GM21423 (cell line): Measurements from ENCODE around the gene URAD.

ENCODE experiments used
- ATAC-seq: cut with Tn5 transposase; IDR thresholded peaks from one replicate; pipeline ENCODE4 v1.9.1; 2021; ENCODE audit warnings: mild to moderate bottlenecking, moderate library complexity; ENCODE audit not compliant: unreplicated experiment

URAD gene

DNA sequence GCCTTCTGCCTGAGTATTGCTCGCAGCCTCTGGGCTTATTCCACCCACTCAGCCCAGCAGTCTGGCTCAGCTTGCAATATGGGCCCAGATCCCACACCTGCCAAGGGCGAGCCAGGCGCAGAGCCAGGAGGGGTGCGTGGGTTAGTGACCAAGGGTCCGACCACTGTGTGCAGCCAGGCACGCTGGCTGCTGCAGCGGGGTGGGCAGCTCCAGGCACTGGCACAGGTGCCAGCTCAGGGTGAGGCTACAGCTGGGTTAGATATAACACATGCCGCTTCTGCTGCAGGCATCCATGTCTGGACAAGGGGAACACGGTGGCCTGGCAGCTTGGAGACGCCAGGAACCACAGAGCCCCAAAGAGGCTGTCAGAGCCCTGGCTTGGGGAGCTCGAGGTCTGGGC, 12.6 kb upstream of the URAD start:
- no peak for ATAC-seq

DNA sequence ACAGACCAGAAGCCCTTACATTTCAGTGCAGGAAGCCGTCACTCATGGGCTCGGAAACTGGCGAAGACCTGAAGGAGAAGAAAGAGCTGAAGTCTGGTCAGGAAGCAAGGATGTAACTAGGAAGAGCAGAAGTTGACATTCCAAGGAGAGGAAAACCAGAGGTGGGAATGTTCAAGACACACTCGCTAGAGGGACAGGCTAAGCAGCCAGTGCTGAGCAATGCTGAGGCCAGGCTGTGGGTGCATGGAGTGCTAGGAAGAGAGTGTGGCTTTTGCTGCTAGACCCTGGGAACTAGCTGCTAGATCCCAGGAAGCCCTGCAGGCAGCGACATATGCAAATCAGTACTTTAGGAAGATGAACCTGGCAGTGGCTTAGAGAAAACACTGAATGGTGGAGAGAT, 12.1 kb upstream of the URAD start:
- no peak for ATAC-seq

DNA sequence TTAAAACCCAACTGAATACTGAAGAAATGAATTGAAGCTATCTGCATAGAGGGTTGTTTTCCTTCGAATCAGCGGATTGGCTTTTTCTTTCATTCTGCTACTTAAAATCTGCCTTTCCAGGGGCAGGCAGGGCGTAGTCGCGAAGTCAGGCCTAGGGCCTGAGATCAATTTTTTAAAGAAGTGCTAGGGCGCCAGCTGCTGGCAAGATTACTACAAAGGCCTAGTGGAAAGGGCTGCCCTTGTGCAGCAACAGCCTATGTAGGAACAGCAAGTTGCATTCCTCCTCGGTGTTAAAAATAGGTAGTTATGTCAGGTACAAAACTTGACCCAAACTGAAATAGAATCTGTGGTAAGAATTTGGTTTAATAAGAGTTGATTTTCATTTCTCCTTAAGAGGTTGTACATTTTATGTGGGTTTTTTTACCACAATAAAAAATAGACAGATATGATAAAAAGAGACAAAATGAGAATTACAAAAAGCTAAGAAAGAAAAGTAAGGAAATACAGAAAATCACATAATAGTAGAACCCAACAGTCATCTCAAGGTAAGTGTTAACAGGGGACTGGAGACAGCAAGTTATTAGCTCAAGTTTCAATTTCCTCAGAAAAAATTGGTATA, 9.5 kb upstream of the URAD start:
- no peak for ATAC-seq

DNA sequence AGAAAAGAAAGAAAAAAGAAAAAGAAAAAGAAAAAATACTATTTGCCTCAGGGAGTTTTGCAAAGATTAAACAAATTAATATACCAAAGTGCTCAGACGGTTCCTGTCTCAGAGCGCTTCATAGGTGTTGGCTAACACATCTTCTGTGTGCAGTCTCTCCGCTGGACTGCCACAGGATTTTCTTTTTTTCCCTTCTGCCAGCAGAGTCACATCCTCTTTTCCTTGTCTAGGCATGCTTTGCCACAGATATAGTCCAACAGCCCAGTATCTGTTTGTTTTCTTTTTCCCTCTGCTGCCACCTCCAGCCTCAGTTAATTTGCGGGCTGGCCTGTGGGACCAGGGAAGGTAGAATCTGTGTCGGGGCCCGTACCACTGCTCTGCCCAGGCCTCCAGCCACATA, 3.4 kb upstream of the URAD start:
- no peak for ATAC-seq

DNA sequence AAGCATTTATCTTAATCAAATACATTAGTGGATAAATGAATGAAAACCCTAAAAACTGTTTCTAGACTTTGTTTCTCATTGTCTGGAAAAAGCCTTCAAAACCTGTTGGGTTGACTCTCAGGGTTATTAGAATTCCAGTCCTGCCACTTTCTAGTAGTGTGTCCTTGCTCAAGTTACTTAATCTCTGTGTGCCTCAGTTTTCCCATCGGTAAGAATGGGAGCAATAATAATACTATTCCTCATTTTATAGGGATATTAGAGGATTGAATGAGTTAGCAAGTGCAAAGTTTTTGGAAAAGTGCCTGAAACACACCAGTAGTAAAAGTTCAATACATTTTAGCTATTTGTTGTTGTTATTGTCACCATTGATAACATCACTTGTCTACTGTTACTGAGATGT, 2.9 kb downstream of the URAD start:
- ATAC-seq: no peak

DNA sequence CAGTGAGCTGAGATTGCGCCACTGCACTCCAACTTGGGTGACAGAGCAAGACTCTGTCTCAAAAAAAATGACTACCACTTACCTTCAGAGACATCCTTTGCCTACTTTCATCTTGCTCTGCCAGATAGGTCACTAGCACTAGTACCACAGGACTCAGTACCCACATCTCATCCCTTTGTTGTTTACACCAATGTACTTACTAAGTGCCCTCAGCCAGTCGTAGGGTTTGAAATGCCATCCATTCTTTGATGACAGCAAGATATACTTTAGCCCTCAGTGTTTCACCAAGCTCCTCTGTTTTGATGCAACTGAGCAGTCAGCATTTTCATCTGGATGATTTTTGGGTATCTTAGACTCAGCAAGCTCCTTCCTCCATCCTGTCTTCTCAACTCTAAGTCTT, 6.1 kb downstream of the URAD start:
- no peak for ATAC-seq

DNA sequence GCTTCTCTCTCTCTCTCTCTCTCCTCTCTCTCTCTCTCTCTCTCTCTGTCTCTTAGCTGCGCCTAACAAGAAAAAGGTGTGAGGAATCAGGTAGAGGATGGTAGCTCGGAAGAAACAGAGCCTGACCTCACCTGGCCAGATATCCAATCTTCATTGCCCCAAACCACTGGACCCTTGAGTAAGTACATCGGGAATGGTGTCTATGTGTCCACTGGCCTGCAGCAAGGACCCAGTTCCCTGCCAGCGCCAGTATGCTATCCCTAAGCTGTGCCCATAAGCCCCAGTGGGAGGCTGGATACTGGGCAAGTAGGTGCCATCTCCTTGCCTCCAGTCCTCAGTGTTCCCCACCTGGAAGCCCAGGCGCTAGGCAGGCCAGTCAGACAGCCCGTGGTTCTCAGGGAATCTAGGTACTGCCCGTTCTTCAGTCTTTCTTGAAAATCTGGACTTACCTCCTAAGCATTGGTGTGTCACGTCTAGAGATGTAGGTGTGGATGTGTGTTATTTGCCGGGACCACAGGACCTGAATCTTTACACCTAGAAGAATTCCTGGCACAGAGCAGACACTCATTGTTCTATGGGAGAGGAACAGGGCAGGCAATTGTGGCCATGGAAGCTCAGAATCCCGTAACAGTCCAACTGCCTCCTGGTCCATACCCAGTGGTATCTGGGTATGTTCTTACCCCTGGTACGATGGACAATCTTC, 7.3 kb downstream of the URAD start:
- ATAC-seq: no peak

DNA sequence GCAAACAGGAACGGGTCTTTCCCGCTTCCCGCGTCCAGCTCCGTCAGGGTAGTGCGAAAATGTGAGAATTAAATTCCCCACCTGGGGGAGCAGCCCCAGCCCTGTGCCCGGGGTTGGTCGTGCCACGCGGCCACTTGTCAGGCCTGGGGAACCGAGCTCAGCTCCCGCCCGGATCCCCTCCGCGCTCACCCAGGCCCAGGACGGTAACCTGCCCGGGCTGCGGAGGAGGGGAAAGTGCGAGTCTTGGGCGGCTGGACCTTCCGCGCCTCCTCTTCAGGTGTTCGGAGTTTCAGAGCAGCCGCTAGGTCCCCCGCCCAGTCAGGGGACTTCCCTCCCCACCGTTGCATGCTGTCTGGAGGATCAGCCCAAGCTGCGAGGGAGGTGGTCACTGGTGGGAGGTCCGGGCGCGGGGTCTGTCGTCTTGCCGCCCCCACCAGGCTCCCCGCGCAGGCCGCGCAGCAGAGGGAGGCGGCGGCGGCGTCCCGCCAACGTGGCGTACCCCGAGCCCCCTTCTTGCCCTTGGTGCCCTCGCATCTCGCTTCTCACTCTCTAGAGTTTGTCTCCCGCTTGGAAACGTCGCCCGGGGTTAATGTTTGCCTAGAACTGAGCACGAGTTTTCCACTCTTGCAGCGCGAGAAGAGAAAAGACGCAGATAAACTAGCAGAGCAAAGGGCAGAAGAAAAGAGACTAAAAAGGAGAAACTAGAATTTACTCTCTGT, 8.1 kb downstream of the URAD start:
- ATAC-seq: no peak

DNA sequence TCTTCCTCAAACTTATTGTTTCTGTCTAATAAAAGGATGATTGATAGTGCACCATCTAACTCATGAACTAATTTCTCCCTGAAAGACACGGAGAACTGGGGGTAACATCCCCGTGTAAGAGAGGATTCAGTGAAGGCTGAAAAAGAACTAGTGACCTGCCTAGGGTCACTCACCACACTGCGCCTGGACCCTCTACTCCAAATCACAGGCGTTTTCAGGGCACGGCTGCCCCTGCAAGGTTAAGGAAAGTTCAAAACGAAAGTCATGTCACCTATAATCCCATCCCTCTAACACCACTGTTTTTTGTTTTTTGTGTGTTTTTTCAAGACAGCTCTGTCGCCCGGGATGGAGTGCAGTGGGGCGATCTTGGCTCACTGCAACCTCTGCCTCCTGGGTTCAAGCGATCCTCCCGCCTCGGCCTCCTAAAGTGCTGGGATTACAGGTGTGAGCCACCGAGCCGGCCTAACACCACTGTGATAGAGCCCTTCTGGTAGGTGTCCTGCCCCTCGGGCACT, 8.7 kb downstream of the URAD start:
- ATAC-seq: no peak

DNA sequence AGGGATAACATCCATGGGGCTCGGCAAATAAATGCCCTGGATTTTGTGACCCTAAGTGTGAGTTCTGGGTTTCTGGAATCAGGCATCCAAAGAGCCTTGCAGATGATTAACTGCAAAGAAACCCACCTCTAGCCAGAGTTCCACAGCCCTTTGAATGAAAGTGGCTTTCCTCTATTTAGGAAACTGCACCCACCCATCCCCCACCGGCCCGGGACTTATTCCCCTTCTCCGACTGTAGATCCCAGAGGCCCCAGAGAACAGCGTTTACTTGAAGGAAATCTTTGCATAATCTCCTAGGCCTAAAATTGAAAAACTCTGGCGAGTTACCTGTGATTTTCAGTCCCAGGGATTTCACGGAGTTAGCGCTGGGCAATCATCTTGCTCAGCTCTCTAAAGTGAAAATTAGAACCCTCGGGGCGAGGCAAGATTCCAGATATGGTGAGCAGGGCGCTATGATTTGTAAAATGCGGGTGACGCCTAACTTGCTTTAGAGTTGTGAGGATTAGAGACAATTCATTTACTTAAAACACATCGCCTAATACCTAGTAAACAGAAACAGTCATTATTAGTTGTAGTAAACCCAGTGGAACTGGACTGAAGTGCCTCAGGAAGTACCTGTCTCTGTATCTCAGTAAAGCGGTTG, 9.4 kb downstream of the URAD start:
- ATAC-seq: no peak

DNA sequence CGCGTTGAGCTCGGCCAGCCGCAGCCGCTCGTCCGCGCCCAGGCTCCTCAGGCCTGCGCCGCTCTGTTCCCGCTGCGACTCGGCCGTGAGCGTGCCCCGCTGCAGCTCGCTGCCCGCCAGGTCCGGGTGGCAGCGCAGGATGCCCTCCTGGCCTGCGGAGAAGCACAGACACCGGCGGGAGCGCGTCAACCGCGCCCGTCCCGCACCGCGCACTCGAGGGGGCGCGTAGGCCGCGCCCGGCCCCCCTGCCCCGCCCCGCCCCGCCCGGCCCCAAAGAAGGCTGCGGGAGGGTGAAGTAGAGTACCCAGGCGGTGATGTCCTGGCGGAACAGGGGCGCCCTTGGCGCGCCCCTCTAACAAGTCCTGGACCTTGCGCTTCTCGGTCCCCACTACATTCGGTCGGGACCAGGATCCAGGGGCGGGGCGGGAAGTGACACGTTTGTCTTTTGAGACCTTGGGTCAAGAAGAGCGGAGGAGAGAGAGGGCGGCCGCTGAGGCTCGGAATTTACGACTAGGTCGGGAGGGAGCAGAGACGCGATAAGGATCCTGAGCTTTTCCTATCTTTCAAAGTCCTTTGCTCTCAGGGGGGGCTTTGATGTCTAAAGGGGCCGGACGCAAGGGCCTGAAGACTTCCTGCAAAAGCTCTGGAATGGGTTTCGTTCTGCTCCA, 10.1 kb downstream of the URAD start:
- no peak for ATAC-seq

DNA sequence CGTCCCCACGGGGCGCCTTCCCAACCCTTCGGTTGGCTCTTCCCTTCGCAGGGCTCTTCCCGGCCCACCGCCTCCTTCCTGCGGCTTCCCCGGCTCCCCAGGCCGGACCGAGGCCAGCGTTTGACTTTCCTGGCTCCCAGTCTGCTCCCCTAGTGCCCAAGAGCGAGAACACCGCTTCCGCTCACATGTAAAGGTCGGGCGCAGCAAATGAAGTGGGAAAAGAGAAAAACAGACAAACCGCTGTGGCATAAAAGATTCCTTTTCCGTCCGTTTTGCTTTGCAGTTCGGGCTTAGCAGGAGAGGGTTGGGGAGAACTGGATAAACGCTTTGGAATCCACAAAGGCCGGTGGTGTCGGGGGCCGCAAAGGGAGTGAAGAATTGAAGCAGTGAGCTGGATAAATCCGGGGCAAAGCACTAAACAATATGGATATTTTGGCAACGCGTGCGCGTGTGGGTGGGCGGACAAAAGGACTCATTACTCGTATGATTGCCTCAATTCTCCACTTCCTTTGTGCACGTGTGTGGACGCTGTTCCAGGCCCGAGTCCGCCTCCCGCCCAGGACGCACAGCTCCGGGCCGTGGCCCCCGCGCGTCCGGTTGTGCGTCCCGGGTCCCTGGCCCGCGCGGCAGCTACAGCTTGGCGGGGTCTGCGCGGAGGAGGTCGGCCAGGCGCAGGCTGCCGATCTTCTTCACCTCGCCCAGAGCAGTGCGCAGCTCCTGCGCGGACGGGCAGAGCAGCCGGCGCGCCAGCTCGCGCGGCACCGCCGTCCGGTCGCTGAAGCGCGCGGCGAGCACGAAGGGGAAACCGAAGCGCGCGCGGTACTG, 10.8 kb downstream of the URAD start:
- ATAC-seq: no peak

DNA sequence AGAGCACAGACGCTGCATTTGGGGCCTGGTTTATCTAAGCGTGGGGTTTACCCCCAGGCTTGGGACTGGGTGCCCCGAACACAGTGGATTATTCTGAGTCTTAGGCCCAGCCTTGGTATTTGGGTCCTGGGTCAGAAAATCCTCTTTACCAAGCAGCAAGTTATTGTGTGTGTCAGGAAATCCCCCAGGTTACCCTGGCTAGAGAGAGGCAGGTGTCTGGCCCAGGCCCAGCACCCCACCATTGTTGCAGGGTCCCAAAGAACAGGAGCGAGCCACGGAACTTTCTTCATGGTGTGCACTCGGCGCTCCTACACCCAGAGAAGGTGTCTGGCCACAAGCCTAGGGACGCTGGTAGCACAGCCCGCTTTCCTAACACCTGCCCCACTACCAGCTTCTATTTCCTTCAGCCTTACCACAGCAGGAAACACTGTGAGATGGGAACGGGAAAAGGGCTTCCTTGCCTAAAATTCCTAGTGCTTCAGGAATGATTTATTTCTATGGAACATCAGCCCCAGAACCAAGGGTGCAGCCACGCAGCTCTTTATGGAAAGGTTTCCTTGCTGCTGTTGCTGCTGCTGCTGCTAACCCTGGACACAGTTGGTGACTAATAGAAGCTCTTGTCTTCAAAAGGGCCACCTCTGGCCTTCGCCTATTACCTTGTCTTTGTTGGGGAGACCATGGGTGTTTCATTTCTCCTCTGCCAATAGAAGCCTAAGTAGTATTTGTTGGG, 12.0 kb downstream of the URAD start:
- no peak for ATAC-seq

DNA sequence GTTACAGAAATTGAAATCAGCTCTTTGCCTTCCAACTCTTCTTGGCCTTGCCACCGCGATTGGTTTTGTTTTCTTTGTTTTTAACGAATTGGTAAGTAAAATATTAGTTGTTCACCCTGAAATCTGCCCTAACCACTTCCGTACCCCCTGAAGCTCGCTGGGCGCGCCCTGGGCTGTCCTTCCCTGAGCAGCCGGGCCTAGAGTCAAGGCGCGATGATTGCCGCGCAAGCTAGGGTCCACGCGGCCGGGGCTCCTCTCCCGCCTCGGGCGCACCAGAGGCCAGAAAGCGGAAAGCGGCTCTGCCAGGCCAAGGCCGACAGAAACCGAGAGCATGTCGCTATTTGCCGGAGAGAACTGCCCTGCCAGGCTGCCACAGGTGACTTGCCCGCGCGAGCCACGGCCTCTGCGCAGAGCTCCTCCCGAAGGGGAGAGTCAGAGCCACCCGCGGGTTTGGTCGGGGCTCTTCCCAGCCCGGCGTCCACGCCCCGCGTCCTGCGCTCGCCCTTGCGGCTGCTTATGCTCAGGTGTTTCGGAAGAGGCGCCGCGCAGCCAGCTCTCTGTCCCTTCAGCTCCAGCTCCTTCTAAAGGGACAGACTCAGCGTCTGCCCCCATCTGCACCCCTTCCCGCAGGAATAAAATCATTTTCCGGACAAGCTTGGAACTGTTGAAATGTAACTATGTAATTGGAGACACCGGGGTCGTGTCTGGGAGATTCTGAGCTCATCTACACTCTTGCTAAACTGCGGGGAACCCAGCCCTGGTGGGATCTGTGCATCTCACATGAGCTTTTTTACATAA, 12.7 kb downstream of the URAD start:
- no peak for ATAC-seq

DNA sequence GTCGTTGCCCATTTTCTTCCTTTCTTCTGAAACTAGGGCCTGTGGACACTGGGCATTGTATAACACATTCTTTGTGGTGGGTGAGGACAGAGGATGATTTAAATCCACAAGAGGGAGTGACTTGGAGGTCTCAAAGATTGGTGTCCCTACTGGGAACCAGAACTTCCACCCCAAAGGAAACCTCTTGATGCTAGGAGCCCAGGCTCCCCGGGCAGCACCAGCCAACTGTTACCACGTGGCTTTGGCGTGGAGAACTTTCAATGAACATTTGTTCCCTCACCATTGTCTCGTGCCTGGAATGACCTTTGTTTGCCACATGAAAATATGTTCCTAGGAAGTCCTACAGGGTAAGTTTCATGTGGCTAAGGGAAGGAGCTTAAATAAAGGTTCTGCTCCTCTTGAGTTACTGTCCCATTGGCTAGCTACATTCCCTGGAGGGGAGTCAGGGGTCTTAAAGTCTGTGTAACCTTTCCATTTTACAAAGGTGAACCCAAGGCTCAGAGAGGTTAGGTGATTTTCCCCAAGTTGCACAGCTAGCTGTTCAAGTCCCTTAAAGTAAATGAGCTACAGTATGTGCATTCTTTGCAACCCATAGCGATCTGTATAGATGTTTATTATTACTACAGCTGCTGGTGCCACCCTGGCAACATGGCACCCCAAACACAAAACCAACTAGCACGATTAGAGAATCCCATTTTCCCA, 14.4 kb downstream of the URAD start:
- no peak for ATAC-seq

DNA sequence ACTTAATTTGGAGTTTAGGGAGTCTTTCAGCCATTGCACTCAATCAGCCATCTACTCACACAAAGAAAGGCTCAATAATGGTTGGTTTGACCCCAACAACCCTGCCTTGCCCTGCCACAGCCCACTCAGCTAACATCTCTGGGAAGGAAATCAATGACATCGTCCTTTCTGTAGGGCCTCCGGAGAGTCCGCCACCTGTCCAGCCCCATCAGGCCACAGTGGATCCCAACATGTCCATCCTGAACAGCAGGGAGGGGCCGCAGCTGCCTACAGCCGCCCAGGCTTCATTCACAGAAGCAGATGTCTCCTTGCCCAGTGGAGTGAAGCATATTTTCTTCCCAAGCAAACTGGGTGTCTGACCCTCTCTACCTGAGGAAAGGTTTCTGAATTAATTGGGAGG, 15.2 kb downstream of the URAD start:
- ATAC-seq: no peak

DNA sequence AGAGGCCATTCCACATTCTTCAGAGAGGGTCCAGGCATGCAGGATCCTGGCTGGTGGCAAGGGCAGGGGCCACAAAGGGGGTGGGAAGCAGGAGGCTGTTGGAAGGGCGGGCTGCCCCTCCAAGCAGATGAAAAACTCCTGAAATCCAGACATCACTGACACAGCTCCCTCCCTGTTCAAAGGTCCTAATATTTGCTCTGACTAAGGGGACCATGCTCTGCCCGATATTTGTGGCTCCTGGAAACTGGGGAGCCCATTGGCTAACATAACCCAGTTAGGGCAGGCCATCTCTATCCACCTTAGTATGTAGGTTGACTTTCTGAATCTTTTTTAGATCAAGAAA, 16.0 kb downstream of the URAD start:
- ATAC-seq: no peak

DNA sequence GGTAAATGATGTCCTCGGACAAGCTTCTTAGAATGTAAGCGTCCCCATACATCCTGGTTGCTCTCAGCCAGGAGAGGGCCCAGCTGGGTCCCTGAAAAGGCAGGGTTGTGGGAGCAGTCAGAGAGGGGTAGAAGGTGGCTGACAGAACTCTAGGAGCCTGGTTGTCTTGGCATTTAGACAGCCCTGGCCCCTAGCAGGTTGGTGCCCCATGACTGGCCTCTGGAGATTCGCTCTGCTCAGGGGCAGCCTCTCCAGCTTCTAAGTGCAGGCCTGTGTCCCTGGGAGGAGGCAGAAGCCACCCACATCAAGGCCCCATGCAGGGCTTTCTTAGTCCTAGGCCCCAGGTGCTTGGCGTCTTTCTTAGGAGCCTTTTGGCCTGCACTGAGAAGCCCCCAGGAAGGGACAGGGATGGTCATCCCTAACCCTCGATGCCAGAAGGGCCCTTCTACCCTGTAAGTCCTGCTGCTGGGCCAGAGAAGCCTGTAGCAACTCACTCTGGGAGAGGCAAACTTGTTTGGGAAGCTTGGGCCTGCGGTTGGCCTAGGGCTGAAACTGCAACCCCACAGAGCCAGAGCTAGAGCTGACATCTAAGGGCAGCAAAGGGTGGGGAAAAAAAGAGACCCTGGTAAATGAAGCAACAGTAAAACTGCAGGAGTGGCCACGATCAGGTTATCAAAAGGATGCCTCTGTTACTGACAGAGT, 16.6 kb downstream of the URAD start:
- ATAC-seq: no peak
